H1 (cell line): ENCODE data around the gene YBX2.

ENCODE experiments used
- CTCF ChIP-seq, 3 experiments: IDR thresholded peaks; 1 replicate in 2 of 3; 2 replicates in 1 of 3; pipeline versions ENCODE4 v1.5.1 to v1.6.1; 2011; ENCODE audit warnings: low read length in 3 of 3, mild to moderate bottlenecking in 3 of 3, inconsistent platforms in 2 of 3, low read depth in 1 of 3, moderate library complexity in 1 of 3; ENCODE audit not compliant: insufficient read depth in 1 of 3; ENCODE audit errors: control extremely low read depth in 1 of 3
- E2F6 ChIP-seq: IDR thresholded peaks from 2 replicates; pipeline ENCODE4 v1.6.1; 2012; ENCODE audit warnings: inconsistent platforms
- POLR2A ChIP-seq, 2 experiments: IDR thresholded peaks; 1 replicate in 1 of 2; 2 replicates in 1 of 2; pipeline ENCODE4 v1.6.1; 2011; ENCODE audit warnings: low read depth in 2 of 2, low read length in 2 of 2, mild to moderate bottlenecking in 2 of 2; ENCODE audit errors: control extremely low read depth in 1 of 2
- RXRA ChIP-seq: IDR thresholded peaks from 2 replicates; pipeline ENCODE4 v1.6.1; 2011; ENCODE audit warnings: low read depth, mild to moderate bottlenecking, low read length, moderate library complexity; ENCODE audit not compliant: insufficient read depth
- SP1 ChIP-seq: IDR thresholded peaks from 2 replicates; pipeline ENCODE4 v1.6.1; 2011; ENCODE audit warnings: low read depth, low read length
- SRF ChIP-seq: IDR thresholded peaks from 2 replicates; pipeline ENCODE4 v1.6.1; 2011; ENCODE audit warnings: mild to moderate bottlenecking, low read depth, low read length, moderate library complexity
- TAF1 ChIP-seq: IDR thresholded peaks from 2 replicates; pipeline ENCODE4 v1.6.1; 2011; ENCODE audit warnings: mild to moderate bottlenecking, low read depth, low read length
- TAF7 ChIP-seq: optimal IDR thresholded peaks from 2 replicates; pipeline ENCODE3; 2011; ENCODE audit warnings: low read depth, mild to moderate bottlenecking, inconsistent platforms, low read length, moderate library complexity, borderline replicate concordance
- YY1 ChIP-seq: IDR thresholded peaks from 2 replicates; pipeline ENCODE4 v1.6.1; 2011; ENCODE audit warnings: low read depth, mild to moderate bottlenecking, low read length

DNA sequence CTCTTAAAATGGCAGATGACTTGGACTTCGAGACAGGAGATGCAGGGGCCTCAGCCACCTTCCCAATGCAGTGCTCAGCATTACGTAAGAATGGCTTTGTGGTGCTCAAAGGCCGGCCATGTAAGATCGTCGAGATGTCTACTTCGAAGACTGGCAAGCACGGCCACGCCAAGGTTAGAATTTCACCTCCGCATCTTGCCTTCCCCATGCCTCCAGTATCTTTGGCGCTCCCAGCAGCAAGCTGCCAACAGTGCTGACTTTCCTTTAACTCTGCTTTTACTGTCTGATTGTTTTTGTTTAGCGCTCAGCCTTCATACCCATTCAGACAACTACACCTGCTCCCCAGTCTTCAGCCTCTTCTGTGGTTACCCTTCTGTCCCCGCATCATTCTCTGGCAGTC is 15.2 kb upstream of the YBX2 start:
- TF ChIP-seq YY1: no peak
- TF ChIP-seq RXRA: no peak
- TF ChIP-seq CTCF (IDR thresholded peaks at IDR 0.05; ENCODE audit: control extremely low read depth in 1 of 3, insufficient read depth in 1 of 3, low read depth in 1 of 3, low read length in 3 of 3): no peak
- no peak for TF ChIP-seq TAF1
- TF ChIP-seq POLR2A (IDR thresholded peaks at IDR 0.05; ENCODE audit: control extremely low read depth in 1 of 2, low read depth in 2 of 2, low read length in 2 of 2): no peak
- no peak for TF ChIP-seq TAF7
- TF ChIP-seq SP1: no peak
- no peak for TF ChIP-seq SRF
- no peak for TF ChIP-seq E2F6
